ENCODE measurements around the gene SVBP.
"Not testable (repeated sequence)": the region's sequence is repeated elsewhere in the genome, so short reads cannot be mapped to it uniquely, and the experiment has no call there.

The SVBP gene, protein sequence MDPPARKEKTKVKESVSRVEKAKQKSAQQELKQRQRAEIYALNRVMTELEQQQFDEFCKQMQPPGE

DNA sequence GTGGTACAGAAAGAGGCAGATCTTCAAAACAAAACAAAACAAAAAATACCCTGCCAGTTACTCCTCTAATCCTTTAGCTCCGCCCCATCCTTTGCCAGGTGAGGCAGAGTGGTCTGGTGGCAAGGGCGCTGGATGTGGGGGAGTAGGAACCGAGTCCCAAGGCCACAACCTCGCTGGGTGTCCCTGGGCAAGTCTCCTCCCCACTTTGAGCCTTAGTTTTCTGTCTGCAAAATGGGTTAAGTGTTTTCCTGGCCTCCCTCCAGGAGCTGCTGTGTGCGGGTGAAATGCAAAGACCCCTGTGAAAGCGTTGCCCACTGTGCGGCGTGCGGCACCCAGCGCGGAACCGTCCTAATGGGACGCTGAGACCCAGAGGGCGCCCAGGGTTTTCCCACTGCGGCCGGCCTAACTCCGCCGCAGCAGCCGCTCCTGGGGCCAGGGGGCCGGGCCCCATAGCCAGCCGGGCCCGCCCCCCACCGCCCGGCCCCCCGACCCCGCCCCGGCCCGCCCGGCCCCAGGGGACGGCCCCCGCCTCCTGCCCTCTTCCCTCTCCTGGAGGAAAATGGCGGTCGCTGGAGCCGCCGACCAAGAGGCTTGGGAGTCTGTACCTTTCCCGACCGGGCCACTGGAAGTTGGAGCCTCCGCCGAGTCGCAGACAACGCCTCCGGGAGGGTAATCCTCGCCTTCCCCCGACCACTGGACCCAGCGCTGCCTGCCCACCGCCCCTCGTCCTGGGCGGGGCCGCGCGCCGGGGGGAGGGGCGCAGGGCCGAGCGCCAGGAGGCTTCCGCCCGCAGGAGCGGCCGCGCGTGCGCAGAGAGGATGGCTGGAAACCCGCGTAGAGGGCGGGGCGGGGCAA is at the start of gene SVBP, which contains the start of gene ERMAP:
Gene SVBP (minus strand): TSS at position 813 of the 855 bp plus-strand sequence. CDS start 853 bp downstream, outside the sequence.
Gene ERMAP (plus strand): TSS at position 538 of the 855 bp plus-strand sequence. CDS start 13,327 bp downstream, outside the sequence.
- peak; percentile 94 to 98 (median 98) for DNase-seq

DNA sequence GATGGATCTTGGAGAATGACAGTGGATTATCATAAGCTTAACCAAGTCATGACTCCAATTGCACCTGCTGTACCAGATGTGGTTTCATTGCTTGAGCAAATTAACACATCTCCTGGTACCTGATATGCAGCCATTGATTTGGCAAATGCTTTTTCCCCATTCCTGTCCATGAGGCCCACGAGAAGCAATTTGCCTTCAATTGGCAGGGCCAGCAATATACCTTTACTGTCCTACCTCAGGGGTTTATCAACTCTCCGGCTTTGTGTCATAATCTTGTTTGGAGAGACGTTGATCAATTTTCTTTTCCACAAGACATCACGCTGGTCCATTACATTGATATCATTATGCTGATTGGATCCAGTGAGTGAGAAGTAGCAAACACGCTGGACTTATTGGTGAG is 49.4 kb upstream of the SVBP start:
- no peak for DNase-seq

DNA sequence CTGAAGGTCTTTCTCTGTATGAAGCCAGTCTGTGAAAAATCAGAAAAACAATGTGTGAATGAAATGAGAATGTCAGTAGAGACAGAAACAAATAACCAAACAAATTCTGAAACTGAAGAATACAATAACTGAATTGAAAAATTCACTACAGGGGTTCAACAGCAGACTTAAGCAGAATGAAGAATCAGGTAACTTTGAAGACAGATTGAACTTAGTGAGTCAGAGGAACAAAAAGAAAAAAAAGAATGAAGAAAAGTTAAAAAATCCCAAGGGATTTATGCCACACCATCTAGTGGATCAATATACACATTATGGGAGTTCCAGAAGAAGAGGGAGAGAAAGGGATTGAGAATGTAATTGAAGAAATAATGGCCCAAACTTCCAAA is 43.8 kb upstream of the SVBP start:
- no peak for DNase-seq

DNA sequence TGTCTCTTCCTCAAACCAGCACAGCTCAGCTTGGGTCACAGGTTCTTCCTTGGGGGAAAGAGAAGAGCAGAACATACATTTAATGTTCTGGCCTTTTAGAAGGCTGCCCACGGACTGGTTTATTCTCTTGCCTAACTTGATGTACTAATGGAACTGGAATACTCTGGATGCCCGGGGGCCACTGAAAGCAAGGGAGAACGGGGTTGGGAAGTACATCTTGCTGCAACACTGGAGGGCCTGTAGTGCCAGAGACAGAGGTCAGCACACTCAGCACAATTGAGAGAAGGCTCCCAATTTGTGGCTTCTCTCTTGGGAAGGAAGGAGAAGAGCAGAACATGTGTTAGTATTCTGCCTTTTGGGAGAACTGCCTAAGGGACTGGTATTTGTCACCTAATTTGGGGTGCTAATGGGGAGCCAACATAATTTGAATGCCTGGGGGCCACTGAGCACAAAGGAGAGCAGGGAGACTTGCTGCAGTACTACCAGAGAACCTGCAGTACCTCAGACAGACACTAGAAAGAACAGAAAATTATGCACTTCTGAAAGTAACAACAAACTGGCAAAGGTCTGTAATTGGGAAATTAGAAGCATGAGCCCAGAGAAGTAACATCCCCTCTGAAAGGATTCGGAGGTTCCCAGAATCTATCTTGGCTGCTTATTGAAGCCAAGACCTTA is 43.3 kb upstream of the SVBP start:
- DNase-seq = peak in 1 of 3 donors; percentile 10

DNA sequence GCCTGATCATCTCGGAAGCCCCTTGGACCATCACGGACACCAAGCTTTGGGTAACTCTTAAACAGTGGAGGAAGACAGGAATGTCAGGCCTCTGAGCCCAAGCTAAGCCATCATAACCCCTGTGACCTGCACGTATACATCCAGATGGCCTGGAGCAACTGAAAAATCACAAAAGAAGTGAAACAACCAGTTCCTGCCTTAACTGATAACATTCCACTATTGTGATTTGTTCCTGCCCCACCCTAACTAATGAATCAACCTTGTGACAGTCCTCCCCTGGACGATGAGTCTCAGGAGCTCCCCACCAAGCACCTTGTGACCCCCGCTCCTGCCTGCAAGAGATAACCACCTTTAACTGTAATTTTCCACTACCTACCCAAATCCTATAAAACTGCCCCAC is 42.2 kb upstream of the SVBP start:
- DNase-seq = not testable (repeated sequence)

DNA sequence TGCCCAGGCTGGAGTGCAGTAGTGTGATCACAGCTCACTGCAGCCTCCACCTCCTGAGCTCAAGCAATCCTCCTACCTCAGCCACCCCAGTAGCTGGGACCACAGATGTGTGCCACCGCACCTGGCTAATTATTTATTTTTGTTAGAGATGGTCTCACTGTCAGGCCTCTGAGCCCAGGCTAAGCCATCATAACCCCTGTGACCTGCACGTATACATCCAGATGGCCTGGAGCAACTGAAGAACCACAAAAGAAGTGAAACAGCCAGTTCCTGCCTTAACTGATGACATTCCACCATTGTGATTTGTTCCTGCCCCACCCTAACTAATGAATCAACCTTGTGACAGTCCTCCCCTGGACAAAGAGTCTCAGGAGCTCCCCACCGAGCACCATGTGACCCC is 39.4 kb upstream of the SVBP start:
- not testable (repeated sequence) for DNase-seq

DNA sequence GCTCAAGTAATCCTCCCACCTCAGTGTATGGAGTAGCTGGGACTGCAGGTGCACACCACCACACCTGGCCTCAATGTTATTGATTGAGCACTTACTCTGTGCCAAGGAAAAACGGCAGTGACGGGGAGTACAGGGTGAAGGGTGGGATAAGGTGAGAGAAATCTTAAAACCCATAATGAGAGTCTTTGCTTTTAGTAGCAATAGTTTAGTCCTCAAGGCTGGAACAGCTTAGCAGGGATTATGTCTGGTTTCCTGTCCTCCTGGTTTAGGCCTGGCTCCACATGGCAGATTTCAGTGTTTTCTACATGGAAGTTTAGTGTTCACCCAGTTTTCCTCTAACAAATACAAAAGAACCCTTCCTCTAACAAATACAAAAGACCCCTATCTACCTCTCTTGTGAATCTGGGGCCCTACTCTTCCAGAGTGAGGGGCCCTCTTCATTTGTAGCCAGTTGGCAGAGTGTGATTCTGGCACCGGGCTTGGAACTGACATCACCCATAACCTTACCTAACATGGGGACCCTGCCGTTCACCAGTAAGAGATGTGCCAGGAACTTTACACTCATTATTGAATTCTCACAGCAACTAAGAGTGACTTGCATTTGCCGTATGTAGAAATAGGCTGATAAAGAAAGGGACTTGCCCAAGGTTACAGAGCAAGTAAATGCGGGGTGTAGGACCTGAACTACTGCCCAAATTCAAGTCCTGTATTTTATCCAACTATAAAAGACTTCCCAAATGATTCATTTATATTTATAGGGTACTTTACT is 36.1 kb upstream of the SVBP start:
- no peak for DNase-seq

DNA sequence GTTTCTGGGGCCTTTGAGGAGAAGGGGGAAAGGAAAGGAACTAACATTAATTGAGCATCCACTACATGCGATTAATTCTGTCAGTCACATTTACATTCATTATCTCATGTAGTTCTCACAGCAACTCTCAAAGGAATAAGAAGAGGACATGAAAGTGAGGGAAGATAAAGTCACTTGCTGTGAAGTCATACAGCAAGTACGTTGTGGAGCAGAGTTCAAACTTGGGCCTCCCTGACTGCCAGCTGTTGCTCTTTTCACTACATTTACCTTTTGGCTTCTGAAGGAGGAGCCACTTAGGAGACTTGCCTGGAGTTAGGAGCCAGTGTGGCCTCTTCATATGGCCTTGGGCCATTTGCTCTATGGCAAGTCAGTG is 35.4 kb upstream of the SVBP start:
- DNase-seq = no peak

DNA sequence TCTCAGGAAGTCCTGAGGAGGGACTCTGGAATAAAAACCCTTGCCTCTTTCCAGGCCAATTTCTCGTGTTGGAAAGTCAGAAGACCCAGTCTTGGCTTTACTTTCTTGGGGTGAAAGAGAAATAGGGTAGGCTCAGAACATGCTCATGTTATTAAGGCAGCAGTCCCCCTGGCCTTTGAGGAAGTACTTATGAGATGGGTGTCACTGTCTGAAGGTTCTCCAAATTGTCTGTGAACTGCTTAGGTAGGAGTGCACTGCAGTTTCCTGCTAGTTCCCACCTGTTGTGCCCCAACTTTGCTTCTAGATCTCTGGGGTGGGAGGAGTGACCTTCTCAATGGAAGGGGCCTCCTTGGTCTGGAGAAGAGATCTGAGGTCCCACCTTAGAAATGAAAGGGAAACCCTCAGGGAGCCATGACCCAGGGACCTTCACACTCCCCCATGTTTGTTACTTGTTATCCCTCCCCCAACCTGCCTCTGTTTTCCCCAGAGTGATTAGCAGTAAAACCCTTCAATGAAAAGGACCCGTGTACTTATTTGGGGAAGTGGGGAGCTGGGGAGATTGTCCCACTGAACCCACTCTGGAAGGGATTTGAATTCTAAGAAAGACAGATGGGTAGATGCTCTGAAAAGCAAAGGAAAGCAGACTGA is 34.9 kb upstream of the SVBP start:
- DNase-seq = no peak

DNA sequence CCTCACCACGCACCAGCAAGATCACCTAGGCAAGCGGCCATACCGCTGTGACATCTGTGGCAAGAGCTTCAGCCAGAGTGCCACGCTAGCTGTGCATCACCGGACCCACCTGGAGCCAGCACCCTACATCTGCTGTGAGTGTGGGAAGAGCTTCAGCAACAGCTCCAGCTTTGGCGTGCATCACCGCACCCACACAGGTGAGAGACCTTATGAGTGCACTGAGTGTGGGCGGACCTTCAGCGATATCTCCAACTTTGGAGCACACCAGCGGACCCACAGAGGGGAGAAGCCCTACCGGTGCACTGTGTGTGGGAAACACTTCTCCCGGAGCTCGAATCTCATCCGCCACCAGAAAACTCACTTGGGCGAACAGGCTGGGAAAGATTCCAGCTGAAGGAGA is 34.2 kb upstream of the SVBP start:
- no peak for DNase-seq

DNA sequence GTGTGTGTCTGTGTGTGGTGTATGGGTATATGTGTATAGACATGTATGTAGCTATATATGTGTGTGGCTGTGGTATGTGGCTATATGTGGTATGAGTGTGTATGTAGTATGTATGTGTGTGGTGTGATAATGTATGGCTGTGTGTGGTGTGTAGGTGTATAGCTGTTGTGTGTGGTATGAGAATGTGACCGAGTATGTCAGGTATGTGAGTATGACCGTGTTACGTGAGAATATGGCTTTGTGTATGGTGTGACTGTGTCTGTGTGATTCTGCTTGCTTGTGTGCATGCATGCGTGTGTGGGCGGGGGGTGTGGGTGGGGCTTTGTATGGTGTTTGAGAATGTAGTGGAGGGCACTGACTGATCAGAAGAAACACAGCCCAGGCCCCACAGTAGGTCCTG is 32.7 kb upstream of the SVBP start:
- no peak for DNase-seq

DNA sequence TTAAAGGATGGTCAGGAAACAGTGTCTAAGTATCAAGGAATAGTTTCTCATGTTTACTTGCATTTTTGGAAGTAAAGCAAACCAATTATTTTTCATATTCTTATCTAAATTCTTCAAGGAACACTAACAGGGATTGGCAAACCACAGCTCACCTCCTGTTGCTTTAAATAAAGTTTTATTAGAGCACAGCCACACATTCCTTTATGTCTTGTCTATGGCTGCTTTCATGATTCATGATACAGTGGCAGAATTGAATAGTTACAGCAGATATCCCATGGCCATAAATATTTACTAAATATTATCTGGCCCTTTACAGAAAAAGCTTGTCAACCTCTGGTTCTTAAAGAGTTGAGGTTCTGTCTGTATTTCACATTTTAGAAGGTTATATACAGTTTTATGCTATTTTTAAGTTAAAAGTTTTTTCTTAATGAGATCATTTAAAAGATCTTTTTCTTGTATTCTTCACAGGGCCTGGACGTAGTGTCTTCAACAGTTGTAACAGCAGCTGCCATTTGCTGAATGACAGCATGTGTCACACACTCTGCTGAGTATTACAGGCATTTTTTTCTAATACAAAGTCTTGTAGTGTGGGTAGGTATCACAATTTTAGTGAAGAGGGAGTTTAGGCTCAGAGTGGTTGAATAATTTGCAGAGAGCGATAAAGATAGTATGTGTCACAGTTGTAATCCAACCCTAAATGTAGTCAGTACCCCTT is 31.8 kb upstream of the SVBP start:
- no peak for DNase-seq

DNA sequence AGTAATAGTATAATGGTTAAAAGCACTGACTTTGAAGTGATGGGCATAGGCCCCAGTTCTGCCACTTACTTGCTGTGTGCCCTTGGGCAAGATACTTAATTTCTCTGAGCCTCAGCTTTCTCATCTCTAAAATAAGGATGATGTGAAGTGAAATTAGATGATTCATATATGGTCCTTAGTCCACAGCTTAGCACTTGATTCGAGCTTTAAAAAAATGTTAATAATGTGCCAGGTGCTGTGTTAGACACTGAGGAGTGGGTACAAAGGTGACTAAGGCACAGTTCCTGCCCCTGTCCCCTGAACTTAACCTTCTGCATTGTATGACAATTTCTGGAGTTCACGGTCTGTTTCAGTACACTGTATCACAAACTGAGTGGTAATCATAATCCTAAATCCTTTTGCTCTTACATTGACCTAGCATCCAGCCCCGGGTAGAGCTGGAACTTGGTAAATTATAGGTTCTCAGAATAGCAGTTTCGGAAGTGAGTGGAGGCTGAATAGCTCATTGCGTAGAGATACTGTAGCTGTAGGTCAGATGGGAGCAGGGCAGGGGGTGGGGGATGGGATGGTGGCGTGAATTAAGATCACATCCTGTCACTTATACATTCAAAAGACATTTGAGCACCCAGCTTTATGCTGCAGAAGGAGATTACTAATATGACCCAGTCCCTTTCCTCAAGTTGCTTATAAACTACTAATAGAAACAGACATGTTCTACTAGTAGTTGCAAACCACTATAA is 30.7 kb upstream of the SVBP start:
- DNase-seq = no peak

DNA sequence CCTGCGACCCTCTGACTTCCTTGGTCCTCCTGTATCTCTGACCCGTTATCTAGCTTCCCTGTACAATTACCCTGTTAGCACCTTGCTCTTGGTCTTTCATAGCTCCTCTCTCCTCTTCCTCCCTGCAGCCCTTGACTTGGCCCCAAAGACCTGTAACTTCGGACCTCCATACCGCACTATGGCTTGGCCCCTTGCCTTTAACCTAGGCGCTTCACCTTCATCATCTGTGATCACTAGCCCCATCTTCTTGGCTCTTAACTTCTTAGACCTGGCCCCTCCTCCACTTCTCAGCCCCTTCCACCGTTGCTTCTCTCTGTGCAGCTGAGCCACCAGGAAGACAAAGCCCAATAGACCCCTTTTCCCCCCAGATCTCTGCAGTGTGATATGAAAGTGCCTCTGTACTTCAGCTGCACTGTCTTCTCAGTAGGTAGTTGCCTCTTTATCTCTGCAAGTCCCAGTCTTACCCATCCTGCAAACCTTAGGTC is 30.0 kb upstream of the SVBP start:
- no peak for DNase-seq

DNA sequence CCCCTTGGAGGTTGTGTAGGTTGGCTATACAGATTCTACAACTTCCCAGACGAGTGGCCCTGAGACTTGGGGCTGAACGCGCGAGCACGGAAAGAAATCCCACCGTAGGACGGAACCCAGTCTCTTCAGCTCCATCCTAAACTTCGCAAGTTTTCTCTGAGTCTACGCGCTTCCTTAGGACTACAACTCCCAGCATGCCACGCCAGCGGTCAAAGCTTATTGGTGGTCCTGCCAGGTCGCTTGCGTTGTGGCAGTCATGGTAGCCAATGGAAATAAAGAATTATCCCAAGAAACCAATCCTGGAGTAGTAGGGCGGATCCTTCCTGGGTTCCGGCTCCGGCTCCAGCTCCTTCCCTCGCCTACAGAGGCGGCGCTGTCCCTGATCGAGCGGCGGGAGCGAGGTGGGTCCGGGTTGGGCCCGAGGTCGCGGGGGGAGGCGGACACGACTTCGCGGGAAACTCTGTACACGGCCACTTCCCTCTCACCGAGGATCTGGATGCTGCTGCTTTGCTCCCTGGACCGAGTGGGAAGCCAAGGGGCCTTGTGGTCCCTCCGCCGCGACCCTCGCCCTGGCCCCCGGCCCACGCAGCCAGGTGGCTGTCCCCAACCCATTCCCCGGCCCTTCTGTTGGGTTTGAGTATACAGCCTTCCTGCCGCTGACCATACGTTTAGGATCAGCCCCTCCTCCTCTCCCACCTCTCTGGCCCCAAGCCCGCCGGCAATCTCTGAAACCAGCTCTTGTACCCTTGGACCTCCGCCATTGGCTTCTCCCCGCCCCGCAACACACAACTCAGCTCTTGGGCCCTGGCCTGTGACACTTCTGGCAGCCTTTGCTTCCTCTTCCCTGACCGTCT is 29.3 kb upstream of the SVBP start, which contains the start of gene ZNF691:
Gene ZNF691 (plus strand): TSS at position 357 of the 854 bp plus-strand sequence. CDS start 3,046 bp downstream, outside the sequence.
- DNase-seq = peak; percentile 95 to 98 (median 97)

DNA sequence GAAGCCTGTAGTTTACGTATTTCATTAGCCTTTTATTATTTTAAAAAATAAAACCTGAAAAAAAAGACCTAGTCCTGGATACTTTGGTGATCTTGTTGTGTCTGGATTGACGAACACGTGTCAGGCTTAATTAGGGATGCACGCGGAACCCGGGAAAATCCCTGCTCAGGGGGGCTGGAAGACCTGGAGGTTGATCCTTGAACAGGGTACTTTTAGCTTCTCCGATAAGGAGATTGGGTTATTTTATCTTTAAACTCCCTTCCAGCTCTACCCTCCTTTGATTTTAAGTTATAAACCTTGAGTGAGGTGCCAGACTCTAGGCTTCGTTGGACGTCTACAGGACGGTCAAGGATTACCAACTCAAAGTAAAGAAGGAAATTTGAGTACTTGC is 28.7 kb upstream of the SVBP start:
- DNase-seq = peak in 1 of 3 donors; percentile 11

DNA sequence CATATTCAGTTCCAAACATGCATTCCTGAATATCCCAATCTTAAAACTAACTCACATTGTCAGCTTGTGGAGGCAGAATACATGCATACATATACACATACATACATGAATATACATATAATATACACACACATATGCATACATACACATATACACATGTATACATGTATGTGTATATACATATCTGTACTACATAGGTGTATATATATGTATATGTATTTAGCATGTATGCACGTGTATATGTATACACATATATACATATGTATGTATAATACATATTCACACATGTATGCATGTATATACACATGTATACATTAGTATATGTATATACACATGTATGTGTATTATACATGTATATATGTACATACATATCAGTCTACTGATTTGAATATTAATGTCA is 28.0 kb upstream of the SVBP start:
- no peak for DNase-seq

DNA sequence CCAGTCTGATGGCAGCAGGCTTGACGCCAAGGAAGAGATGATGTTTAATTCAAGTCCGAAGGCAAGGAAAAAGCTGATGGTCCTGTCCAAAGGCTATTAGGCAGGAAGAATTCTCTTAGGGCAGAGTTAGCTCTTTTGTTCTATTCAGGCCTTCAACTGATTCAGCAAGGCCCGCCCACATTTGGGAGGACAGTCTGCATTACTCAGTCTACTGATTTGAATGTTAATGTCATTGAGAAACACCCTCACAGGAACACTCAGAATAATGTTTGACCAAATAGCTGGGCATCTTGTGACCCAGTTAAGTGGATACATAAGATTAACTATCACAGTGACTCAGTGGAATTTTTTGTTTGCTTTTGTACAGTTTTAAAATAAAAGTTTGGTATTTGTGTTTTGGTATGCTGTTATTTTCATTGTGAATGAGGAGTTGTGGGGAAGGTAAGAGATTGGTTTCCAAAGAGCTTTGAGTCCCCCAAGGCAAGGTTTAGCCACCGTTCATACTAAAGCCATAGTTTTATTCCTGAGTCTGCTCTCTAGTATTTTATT is 27.5 kb upstream of the SVBP start:
- DNase-seq = peak; percentile 82 to 92 (median 83)

DNA sequence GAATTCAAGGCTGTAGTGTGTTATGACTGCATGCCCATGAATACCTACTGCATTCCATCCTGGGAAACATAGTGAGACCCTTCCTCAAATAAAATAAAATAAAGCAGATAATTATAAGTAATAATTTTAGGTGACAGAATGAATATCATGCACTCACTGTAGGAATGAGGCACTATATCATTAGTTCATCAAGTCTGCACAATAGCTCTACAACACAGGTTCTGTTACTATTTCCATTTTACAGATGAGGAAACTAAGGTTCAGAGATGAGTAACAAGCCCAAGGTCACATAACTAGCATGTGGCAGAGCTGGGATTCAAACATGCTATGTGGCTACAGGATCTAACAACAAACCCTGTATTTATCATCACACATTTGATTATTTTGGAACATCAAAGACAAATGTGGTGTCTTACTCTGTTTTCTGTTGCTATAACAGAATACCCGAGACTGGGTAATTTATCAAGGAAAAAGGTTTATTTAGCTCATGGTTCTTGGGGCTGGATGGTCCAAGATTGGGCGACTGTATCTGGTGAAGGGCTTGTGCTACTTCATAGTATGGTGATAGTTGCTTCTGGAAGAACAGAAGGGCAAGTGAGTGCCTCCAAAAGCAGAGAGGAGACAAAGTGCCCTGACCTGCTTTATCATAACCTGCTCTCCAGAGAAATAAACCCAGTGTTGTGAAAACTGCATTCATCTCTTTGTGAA is 24.4 kb upstream of the SVBP start:
- DNase-seq = no peak
